GM21825 (cell line): ENCODE measurements around the gene RANGAP1.

Experiments used
- ATAC-seq: cut with Tn5 transposase; IDR thresholded peaks from one replicate; pipeline ENCODE4 v1.9.1; 2021; ENCODE audit warnings: mild to moderate bottlenecking, moderate library complexity; ENCODE audit not compliant: unreplicated experiment

Gene RANGAP1

DNA sequence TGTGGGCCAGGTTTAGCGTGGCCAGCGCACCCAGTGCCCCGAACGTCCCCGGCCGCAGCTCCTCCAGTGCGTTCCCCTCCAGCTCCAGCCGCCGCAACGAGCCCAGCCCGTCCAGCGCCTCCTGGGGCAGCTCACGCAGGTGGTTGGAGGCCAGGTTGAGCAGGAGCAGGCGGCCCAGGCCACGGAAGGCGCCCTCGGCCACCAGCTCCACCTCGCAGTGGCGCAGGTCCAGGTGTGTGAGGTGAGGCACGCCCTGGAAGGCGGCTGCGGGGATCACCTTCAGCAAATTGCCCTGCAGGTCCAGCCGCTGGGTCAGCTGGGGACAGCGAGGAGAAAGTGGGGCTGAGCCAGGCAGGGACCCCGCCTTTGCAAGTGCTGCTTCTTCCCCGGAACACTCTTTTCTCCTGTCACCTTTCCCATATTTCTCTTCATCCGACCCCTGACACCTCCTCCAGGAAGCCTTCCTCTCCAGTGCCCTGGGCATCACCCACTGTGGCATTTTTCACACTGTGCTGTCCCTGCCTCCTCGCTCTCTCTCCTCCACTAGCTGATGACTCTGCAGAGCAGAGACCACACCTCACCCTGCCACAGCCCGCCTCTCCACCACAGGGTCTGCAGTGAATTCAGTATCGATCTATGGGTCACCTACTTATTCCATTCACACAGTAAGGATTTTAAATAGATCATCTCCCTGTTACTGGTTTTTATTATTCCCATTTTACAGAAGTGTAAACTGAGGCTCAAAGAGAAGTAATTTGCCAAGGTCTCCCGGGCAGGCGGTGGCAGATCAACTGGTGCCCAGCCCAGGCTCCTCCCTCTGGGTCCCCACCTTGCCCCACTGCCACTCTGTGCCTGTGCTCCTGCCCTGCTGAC is 47.2 kb downstream of the RANGAP1 start:
- no peak for ATAC-seq

DNA sequence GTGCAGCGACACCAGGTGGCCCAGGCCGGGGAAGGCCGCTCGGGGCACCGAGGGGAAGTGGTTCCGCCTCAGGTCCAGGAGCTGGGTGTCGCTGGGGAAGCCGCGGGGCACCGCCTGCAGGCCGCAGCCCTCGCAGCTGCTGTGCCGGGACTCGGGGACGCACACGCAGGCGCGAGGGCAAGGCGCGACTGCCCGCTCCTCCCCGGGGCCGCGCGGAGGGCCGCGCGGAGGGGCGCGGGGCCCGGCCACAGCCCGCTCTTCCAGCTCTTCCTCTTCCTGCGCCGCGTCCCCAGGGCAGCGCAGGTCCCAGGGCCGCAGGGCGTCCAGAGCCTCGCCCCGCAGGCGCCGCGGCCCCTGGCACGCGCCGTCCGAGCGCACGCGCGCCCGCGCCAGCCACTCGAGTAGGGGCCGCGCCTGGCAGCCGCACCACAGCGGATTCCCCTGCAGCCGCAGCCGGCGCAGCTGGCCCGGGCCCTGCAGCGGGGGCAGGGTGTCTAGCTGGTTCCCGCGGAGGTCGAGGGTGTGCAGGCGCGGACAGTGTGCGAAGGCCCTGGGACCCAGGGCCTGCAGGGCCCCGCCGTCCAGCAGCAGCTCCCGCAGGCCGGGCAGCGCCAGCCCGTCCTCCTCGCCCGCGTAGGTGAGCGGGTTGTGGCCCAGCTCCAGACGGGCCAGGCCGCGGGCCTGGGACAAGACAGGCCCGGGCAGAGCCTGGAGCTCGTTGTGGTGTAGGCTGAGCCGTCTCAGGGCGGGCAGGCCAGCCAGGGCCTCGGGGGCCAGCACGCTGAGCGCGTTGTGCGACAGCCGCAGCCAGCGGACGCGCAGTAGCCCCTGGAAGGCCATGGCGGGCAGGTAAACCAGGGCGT is 48.0 kb downstream of the RANGAP1 start:
- peak; percentile 14 for ATAC-seq

DNA sequence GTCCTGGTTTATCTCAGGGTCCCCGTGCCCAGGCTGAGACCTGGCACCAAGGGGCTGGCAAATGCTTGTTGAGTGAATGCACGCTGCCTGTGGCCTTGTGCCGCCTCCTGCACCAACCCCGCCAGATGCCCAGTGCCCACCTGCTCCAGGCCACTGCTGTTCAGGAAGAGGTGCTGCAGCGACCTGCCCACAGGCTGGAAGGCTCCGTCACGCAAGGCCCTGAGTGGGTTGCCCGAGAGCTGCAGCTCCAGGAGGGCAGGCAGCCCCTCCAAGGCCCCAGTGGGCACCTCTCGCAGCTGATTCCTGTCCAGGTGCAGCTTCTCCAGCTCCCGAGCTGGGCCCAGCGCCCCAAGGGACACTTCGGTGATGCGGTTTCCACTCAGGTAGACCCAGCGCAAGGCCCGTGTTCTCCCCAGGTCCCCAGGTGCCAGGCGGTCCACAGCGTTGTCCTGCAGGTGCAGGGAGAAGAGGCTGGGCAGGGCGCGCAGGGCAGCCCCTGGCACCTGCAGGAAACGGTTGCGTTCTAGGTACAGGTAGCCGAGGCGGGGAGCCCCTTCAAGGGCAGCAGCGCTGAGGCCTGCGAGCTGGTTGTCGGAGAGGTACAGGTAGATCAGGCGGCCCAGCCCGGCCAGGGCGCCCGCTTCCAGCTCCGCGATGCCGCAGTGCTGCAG is 48.8 kb downstream of the RANGAP1 start:
- ATAC-seq, result peak; percentile 72

DNA sequence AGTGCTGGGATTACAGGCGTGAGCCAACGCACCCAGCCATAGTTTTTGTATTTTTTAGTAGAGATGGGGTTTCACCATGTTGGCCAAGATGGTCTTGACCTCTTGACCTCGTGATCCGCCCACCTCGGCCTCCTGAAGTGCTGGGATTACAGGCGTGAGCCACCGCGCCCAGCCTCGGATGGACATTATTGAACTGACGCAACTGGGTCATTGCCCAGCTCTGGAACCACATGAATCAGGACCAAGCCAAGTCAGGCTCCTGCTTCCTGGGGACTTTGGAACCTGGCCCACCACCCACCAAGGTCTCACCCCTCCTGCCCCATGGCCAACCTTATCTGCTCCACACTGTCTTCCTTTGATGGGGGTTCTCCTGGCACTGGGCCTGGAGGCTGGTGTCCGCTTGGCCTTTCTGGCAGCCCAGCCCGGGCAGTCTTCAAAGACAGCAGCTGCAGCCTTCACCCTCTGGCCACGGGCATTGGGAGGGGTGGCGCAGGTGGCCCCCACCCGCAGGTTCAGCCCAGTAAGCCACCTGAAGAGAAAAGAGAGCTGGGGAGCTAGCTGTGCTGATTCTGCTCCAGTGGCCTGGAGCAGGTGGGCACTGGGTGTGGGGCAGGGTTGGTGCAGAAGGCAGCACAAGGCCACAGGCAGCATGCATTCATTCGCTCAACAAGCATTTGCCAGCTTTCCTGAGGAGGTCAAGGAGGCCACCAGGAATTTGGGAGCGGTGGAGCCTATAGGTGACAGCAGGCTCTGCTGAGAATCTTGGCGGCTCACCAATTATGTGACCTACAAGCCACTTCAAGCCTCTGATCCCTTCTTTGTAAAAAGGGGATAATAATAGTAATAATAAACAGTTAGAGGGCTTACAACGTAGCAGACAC is 50.9 kb downstream of the RANGAP1 start:
- no peak for ATAC-seq

DNA sequence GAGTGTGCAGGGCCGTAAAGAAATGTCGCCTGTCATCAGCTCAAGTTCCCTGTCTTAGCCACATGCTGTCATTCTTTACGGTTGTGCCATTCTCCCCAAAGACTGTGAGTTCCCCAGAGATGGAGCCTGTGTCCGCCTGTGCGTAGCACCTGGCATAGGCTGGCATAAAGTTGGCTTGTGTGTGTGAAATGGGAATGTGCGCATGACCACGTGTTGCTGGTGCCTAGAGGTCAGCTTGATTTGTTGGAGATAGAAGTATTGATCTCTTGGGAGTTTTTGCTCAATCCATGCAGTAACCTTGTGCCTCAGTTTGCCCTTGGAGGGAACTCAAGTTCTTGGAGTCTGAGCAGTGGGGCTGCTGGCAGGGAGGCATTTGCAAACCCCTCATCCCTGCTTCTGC is 54.6 kb downstream of the RANGAP1 start:
- no peak for ATAC-seq

DNA sequence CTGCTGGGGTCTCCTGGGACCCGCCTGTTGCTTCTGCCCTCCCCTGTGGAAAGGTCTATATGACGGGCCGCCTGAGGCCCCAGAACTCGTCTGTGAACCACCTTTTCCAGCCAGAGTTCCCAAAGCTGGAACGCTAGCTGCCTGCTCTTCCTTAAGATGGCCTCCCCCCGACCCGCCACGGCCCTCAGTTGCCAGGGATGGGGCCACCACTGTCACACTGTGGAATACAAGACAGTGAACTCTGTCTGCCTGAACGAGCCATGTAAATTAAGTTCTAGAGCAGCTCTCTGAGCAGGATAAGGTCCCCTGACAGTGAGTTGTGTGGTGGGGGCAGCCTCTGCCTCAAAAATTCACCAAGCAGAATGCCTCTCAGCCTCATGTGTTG is 55.6 kb downstream of the RANGAP1 start:
- no peak for ATAC-seq

DNA sequence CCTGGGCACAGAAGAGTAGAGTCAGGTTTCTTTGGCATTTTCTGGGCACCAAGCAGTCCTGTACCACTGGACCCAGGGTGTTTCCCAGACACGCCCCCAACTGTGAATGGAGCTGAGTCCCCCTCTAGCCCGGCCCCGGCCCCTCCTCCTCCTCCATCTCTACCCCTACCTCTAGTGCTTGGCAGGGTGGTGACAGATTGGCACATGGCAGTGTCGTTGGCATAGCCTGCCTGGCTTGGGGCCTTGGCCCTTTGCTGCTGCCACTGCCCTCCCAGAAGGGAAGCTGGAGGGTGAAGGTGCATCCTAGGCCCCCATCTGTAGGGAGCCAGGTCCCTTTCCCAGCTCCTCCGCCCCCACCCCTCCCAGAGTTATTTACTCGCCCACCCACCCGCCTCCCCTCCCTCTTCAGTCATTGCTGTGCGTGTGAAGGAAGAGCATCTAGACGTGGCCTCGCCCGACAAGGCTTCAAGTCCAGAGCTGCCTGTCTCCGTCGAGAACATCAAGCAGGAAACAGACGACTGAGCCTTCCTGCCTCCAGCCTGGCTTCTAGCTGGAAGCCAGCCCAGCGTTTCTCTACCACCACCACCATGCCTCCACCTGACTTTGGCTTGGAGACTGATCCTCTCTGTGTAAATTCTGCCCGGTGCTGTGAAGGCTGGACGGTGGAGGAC is 56.1 kb downstream of the RANGAP1 start:
- no peak for ATAC-seq

DNA sequence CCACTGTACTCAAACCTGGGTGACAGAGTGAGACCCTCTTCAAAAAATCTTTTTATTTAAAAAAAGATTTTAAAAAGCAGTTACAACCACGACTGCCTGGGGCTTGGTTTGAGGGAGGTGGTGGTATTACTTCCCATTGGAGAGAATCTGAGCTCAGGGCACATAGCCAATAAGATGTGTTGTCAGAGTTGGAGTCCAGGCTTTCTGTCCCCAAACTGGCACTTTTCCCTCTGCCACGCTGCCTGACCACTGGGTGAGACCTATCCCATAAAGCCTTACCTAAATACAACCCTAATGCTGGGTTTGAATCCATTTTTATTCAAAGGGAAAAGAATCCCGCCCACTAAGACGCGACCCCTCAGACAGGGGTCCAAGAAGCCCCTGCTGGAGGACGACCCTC is 56.8 kb downstream of the RANGAP1 start:
- no peak for ATAC-seq

DNA sequence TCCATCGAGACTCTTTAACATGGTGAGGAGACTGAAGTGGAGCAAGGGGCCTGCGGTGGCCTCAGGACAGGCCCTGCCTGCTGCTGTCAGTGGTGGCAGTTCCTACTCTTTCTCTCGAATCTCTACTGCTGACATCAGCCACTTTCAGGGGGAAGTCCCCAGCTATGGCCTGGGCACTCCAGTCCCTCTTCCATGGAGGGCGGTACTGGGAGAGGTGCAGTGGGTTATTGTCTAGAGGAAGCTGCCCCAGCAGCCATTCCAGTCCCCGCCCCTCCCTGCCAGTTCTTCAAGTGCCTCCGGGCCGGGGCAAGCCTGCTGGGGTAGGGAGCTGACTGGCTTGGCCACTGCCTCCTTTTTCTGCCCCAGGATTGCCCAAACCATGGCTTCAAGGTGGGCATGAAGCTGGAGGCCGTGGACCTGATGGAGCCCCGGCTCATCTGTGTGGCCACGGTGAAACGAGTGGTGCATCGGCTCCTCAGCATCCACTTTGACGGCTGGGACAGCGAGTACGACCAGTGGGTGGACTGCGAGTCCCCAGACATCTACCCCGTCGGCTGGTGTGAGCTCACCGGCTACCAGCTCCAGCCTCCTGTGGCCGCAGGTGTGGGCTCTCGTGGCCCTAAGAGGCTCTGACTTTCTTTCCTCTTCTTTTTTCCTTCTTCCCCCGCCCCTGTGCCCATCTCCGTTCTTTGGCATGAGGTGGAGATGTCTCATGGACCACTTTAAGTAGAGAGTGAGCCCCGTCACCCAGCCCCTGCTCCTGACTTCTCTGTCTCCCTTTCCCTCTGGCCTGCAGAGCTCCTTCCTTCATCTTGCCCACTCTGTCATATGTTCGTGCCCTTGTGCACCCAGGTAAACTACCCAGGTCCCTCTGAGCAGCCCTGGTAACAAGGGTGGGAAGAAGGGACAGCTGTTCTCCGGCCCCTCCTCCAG is 59.0 kb downstream of the RANGAP1 start:
- no peak for ATAC-seq

DNA sequence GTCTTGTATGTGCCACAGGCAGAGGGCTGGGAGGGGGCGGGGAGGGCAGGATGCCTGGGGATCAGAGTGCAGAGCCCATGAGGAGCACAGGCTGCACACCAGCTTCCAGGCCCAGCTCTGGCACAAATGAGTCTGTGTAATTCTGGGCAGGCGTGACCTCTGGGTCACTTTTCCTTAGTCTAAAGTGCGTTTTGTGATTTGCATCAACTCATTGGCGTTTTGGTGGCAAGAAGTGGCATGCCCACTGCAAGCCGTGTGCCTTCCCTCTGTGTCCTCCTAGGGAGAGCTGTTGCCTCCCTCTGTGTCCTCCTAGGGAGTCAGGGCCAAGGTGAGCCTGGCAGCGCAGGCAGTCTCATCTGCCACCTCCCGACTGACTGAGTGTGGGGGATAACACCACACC is 62.5 kb downstream of the RANGAP1 start:
- ATAC-seq, result no peak

DNA sequence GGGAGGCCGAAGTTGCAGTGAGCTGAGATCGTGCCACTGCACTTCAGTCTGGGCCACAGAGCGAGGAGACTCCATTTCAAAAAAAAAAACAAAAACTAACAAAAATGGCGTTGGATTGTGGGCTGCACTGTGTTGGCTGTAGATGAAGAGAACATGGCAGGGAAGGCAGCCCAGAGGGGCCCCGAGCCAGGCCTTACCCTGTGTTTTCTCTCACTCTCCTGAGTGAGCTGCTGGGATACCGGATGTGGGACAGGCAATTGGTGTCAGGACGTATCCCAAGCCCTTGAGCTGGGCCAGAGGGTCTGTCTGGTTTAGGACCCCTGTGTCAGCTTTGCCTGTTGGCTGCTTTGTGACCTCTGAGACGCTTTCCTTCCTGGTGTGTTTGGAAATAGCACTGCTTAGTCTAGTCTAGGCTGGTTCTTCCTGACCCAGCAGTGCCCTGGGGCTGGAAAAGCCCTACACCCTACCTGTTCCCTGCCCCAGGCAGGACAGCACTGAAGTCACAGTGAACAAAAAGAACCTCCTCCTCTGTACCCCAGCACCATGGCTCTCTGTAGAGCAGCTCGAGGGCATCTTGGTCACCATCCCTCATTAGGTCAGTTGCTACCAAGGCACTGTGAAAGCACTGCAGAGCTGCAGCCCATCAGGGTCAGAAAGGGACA is 63.0 kb downstream of the RANGAP1 start:
- ATAC-seq, result no peak

DNA sequence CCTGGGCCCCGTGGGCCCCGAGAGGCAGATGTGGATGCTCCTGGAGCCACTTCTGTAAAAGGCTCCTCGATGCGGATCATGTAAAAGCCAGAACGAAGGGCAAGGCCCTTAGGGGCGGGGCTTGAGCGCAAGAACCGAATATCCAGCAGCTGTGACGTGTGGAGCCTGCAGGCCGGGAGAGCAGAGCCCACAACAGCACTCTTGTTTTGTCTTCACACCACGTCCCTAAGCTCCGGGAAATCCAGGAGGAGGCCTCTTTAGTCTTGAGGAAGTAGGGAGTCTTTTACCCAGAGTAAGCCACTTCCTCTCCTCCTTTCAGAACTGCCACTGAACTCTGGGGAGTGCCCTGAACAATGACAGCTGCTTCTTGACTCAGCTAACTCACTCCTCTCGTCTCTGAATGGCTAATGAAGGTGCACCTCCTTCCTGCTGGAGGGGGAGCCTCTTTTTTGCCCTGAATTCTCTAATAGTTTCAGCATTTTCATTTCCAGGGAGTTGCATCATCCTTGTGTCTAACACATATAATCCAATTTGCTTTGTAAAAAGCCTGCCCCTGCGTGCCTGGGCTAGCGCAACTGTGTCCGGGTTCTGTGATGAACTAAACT is 68.3 kb downstream of the RANGAP1 start:
- ATAC-seq, result peak; percentile 74

DNA sequence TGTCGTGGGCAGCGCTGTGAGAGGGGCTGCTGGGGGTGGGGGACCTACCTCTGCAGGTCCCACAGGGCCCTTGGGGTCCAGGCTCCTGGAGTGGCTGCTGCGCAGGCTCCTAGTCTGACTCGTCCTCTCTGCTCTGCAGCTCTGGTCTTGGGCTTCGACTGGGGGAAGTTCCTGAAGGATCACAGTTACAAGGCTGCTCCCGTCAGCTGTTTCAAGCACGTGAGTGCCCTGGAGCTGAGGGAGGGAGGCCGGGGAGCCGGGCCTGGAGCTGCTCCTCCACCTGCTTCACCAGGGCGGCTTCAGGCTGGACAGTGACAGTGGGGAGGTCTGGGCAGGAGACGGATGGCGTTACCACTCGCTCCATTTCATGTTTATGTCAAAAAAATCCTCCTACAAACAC is 69.0 kb downstream of the RANGAP1 start:
- no peak for ATAC-seq

DNA sequence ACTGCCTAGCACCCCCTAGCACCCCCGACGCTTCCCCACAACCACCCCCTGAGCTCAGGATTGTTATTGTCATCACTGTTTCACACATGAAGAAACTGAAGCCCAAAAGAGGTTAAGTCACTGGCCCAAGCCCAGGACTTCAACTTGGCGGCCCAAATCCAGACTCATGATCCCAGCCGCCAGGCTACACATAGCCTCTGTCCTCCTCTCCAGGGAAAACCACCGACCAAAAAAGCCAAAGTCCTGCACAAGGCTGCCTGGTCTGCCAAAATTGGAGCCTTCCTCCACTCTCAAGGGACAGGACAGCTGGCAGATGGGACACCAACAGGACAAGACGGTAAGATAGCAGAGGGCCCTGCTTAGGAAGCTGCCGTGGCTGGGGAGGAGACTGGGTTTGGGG is 70.1 kb downstream of the RANGAP1 start:
- no peak for ATAC-seq

DNA sequence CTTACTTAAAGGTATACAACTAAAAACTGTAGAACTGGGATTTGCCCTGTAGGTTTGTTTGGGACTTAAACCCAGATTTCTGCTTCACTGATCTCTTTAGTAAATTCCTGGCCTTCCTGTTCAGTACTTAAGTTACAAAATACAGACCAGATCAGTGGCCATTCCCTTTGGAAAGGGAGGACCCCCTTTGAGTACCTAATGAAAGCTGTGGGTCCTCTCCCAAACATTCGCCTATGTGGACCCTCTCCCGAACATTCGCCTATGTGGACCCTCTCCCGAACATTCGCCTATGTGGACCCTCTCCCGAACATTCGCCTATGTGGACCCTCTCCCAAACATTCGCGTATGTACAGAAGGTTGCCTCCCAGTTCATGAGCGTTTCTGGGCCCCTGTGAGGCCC is 70.6 kb downstream of the RANGAP1 start:
- no peak for ATAC-seq

DNA sequence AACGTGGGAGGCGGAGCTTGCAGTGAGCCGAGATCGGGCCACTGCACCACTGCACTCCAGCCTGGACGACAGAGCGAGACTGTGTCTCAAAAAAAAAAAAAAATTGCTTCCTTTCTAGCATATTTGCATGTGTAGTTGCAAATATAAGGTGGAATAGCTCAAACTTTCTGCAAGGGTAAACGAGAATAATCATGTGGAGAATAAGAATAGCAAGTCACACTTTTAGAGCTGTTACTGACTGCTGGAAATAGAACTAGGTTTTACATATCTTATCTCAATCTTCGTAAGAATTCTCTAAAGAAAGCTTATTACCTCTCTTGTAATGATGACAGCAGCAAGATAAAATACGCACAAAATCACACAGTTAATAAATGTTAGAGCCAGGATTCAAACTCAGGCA is 79.3 kb downstream of the RANGAP1 start:
- no peak for ATAC-seq

DNA sequence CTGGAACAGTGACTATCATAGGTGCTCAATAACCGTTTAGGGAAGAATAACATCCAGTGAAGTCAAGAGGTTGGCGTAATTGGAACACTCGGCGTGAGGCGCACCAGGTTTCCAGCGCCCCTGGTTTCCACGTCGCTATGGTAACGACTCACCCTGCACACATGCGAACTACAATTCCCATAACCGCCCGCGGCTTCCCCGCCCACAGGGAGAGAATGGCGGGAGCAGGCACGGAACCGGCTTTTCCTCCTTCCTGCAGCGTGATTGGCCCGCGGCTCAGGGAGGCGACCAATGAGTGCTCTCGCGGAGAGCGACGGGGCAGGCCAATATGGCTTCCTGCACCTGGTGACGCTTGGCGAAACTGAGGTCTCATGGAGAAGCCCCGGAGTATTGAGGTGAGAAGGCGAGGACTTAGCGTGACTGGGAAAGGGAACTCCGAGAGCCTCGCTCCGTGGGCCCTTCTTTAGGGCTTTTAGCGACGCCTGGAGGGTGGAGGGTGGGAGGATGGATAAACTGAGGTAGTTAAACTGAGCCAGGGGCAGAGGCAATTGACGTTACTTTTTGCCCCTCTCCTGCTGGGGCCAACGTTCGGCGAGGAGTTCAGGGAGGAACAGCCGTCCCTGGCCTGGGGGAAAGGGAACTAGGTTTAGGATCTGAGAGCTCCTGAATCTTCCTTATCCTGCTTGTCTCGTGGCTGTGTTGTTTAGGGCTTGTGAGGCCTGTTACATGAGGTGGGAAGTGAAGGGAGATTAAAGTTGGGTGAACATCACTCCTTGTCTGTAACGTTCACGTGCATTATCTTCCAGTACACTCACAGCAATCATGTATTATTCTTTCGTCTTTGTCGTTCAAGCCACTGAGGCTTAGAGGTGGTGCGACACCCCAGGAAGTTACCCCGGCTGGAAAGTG is 80.7 kb downstream of the RANGAP1 start, which contains the start of gene L3MBTL2:
TSS of gene L3MBTL2 (plus strand) at position 321 of the 909 bp plus-strand sequence. CDS start at position 372, 51 bp downstream.
- ATAC-seq, result peak; percentile 97
